Activated T-helper 2 cell treated with anti-CD3 and anti-CD28 coated beads, Interferon-gamma antibody, Interleukin-2, Interleukin-4, amounts not matched to agents 10 μg/mL and 5 μg/mL and 100 μg/mL, durations not matched to agents 14 hours and 24 hours and 36 hours (primary cell): ENCODE data around the gene LCE3C. TPM values are rescaled to one million over a fixed set of nuclear protein-coding genes. Genes with fewer than 3 reads are reported as not detected.

Source experiments
- DNase-seq: peaks from one replicate; pipeline ENCODE4 v3.0.0; 2021; ENCODE audit warnings: low spot score
- H3K27ac Mint-ChIP-seq: one replicate; pipeline ENCODE4 v1.8.0; 2021; ENCODE audit warnings: mixed read lengths
- H3K27me3 Mint-ChIP-seq: one replicate; pipeline ENCODE4 v1.8.0; 2021; ENCODE audit warnings: low read depth, mixed read lengths
- H3K36me3 Mint-ChIP-seq: one replicate; pipeline ENCODE4 v1.8.0; 2021; ENCODE audit warnings: low read depth, mixed read lengths
- H3K4me1 Mint-ChIP-seq: one replicate; pipeline ENCODE4 v1.8.0; 2021; ENCODE audit warnings: low read depth, mixed read lengths
- H3K4me3 Mint-ChIP-seq: one replicate; pipeline ENCODE4 v1.8.0; 2021; ENCODE audit warnings: low read depth, mild to moderate bottlenecking, moderate library complexity, mixed read lengths
- H3K9me3 Mint-ChIP-seq: one replicate; pipeline ENCODE4 v1.8.0; 2021; ENCODE audit warnings: mixed read lengths
- intact Hi-C: fragments of 100-400 bp; cut with micrococcal nuclease; formaldehyde crosslinking; loops from one replicate; pipeline ENCODE4 v1.15.1; 2023
- total RNA-seq: library from RNA; stranded (reverse); gene quantifications from 2 replicates; pipeline ENCODE4 v1.2.3, GENCODE V29; 2022

Gene LCE3C
- total RNA-seq, 1 donor from 2014 or later = not detected

- no peak overlapping the region for H3K27ac Mint-ChIP-seq
- H3K36me3 Mint-ChIP-seq = no peaks in the 10 kb centered on the region
- H3K9me3 Mint-ChIP-seq = peaks cover 11% of the 10 kb centered on the region
- intact Hi-C loops = no loop called here
- DNase-seq = no peak
- H3K4me3 Mint-ChIP-seq = no peak overlapping the region
- H3K27me3 Mint-ChIP-seq = peaks cover 9% of the 10 kb centered on the region
- peaks cover 5% of the 10 kb centered on the region for H3K4me1 Mint-ChIP-seq
Measured at GRCh38 chr1:152623203-152623844, 23.3 kb downstream of the LCE3C start.

GRCh38 chr1:152626744-152627143, 26.7 kb downstream of the LCE3C start:
- Mint-ChIP-seq H3K36me3 (no peaks in the 10 kb centered on the region), H3K4me1 (peaks cover 5% of the 10 kb centered on the region), H3K27me3 (peaks cover 12% of the 10 kb centered on the region), H3K9me3 (no peaks in the 10 kb centered on the region), H3K27ac (no peak overlapping the region), H3K4me3 (no peak overlapping the region)
- no peak for DNase-seq
- intact Hi-C loops = no loop called here

- peaks cover 12% of the 10 kb centered on the region for H3K27me3 Mint-ChIP-seq
- H3K9me3 Mint-ChIP-seq = no peaks in the 10 kb centered on the region
- no peaks in the 10 kb centered on the region for H3K4me1 Mint-ChIP-seq
- no peak for DNase-seq
- no peak overlapping the region for H3K4me3 Mint-ChIP-seq
- H3K27ac Mint-ChIP-seq = no peak overlapping the region
- H3K36me3 Mint-ChIP-seq = no peaks in the 10 kb centered on the region
- intact Hi-C loops = no loop called here
Measured at GRCh38 chr1:152630596-152630995, 30.6 kb downstream of the LCE3C start.

- Mint-ChIP-seq H3K27ac (no peak overlapping the region), H3K9me3 (no peaks in the 10 kb centered on the region), H3K4me3 (no peak overlapping the region), H3K4me1 (no peaks in the 10 kb centered on the region), H3K36me3 (no peaks in the 10 kb centered on the region), H3K27me3 (peaks cover 2% of the 10 kb centered on the region)
- intact Hi-C loops = no loop called here
- DNase-seq = no peak
Measured at GRCh38 chr1:152640351-152640750, 40.3 kb downstream of the LCE3C start.

- Mint-ChIP-seq H3K4me1 (no peaks in the 10 kb centered on the region), H3K9me3 (no peaks in the 10 kb centered on the region), H3K4me3 (no peak overlapping the region), H3K36me3 (no peaks in the 10 kb centered on the region), H3K27me3 (peaks cover 2% of the 10 kb centered on the region), H3K27ac (no peak overlapping the region)
- no peak for DNase-seq
- intact Hi-C loops = no loop called here
Measured at GRCh38 chr1:152643945-152644344, 43.9 kb downstream of the LCE3C start.

- Mint-ChIP-seq H3K36me3 (no peaks in the 10 kb centered on the region), H3K9me3 (no peaks in the 10 kb centered on the region), H3K27me3 (peaks cover 5% of the 10 kb centered on the region), H3K27ac (no peak overlapping the region), H3K4me1 (no peaks in the 10 kb centered on the region), H3K4me3 (no peak overlapping the region)
- DNase-seq = no peak
- intact Hi-C loops = no loop called here
Measured at GRCh38 chr1:152645146-152645545, 45.1 kb downstream of the LCE3C start.

GRCh38 chr1:152646656-152647055, 46.6 kb downstream of the LCE3C start:
- H3K9me3 Mint-ChIP-seq = no peaks in the 10 kb centered on the region

More at GRCh38 chr1:152646656-152647055, 46.6 kb downstream of the LCE3C start:
- no peak overlapping the region for H3K4me3 Mint-ChIP-seq
- H3K4me1 Mint-ChIP-seq = no peaks in the 10 kb centered on the region
- no peak overlapping the region for H3K27ac Mint-ChIP-seq
- no peak for DNase-seq
- H3K36me3 Mint-ChIP-seq = no peaks in the 10 kb centered on the region
- peaks cover 8% of the 10 kb centered on the region for H3K27me3 Mint-ChIP-seq
- intact Hi-C loops = no loop called here

Other genes with a start within 250 kb of the LCE3C start
- not detected in 2 replicates for gene FLG2, start 240.2 kb upstream of the LCE3C start, total RNA-seq
- gene CRNN, start 186.0 kb upstream of the LCE3C start, total RNA-seq = not detected in 2 replicates
- gene LCE5A, start 89.4 kb upstream of the LCE3C start, total RNA-seq = not detected in 2 replicates
- not detected in 2 replicates for gene CRCT1, start 85.8 kb upstream of the LCE3C start, total RNA-seq
- gene LCE3E, start 33.5 kb upstream of the LCE3C start, total RNA-seq = not detected in 2 replicates
- not detected in 2 replicates for gene LCE3D, start 19.7 kb upstream of the LCE3C start, total RNA-seq
- not detected in 2 replicates for gene LCE3B, start 13.6 kb downstream of the LCE3C start, total RNA-seq
- not detected in 2 replicates for gene LCE3A, start 22.9 kb downstream of the LCE3C start, total RNA-seq
- not detected in 2 replicates for gene LCE2D, start 63.1 kb downstream of the LCE3C start, total RNA-seq
- not detected in 2 replicates for gene LCE2C, start 75.0 kb downstream of the LCE3C start, total RNA-seq
- gene LCE2B, start 85.9 kb downstream of the LCE3C start, total RNA-seq = not detected in 2 replicates
- not detected in 2 replicates for gene LCE2A, start 98.1 kb downstream of the LCE3C start, total RNA-seq
- not detected in 2 replicates for gene LCE4A, start 107.9 kb downstream of the LCE3C start, total RNA-seq
- not detected in 2 replicates for gene KPRP, start 157.8 kb downstream of the LCE3C start, total RNA-seq
- not detected in 2 replicates for gene LCE1F, start 174.9 kb downstream of the LCE3C start, total RNA-seq
- gene LCE1E, start 186.0 kb downstream of the LCE3C start, total RNA-seq = not detected in 2 replicates
- not detected in 2 replicates for gene LCE1D, start 196.5 kb downstream of the LCE3C start, total RNA-seq
- gene LCE1C, start 206.4 kb downstream of the LCE3C start, total RNA-seq = not detected in 2 replicates
- not detected in 2 replicates for gene LCE1B, start 211.7 kb downstream of the LCE3C start, total RNA-seq
- gene LCE1A, start 227.2 kb downstream of the LCE3C start, total RNA-seq = not detected in 2 replicates
- not detected in 2 replicates for gene LCE6A, start 242.6 kb downstream of the LCE3C start, total RNA-seq